ENCODE results near the gene PLSCR1. TPM values are rescaled to one million over a fixed set of nuclear protein-coding genes. Genes with fewer than 3 reads are reported as not detected.

The PLSCR1 gene
- total and polyA plus RNA-seq, 9 of the 15 experiments (the other 6 are each of a cell fraction or from before 2014, with no cell fraction given), result 40.6 to 122 (median 69.1) TPM

GRCh38 chr3:146469150-146470017 lies 75.0 kb downstream of the PLSCR1 start, which contains the start of gene PLSCR2 (continued):
- no peak for TF ChIP-seq HCFC1 (IDR thresholded peaks at IDR 0.05; ENCODE audit: low read depth, low read length)
- TF ChIP-seq HDAC8 (tag; IDR thresholded peaks at IDR 0.05), result no peak
- peak; percentile 2; the same call in 1 of the 2 replicates for TF ChIP-seq TFE3 (CRISPR knock-in tag; IDR thresholded peaks at IDR 0.05)
- TF ChIP-seq, protein P1, sequence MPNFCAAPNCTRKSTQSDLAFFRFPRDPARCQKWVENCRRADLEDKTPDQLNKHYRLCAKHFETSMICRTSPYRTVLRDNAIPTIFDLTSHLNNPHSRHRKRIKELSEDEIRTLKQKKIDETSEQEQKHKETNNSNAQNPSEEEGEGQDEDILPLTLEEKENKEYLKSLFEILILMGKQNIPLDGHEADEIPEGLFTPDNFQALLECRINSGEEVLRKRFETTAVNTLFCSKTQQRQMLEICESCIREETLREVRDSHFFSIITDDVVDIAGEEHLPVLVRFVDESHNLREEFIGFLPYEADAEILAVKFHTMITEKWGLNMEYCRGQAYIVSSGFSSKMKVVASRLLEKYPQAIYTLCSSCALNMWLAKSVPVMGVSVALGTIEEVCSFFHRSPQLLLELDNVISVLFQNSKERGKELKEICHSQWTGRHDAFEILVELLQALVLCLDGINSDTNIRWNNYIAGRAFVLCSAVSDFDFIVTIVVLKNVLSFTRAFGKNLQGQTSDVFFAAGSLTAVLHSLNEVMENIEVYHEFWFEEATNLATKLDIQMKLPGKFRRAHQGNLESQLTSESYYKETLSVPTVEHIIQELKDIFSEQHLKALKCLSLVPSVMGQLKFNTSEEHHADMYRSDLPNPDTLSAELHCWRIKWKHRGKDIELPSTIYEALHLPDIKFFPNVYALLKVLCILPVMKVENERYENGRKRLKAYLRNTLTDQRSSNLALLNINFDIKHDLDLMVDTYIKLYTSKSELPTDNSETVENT (CRISPR knock-in tag; IDR thresholded peaks at IDR 0.05), result peak; percentile 40; the same call in 1 of the 2 replicates
- peak; percentile 74 for TF ChIP-seq ZFX (CRISPR knock-in tag; IDR thresholded peaks at IDR 0.05)
- TF ChIP-seq KLF13 (tag; IDR thresholded peaks at IDR 0.05; ENCODE audit: borderline replicate concordance, low read depth), result no peak
- TF ChIP-seq LARP7 (IDR thresholded peaks at IDR 0.05), result no peak
- TF ChIP-seq HLTF (IDR thresholded peaks at IDR 0.05), result no peak
- TF ChIP-seq, protein P2, sequence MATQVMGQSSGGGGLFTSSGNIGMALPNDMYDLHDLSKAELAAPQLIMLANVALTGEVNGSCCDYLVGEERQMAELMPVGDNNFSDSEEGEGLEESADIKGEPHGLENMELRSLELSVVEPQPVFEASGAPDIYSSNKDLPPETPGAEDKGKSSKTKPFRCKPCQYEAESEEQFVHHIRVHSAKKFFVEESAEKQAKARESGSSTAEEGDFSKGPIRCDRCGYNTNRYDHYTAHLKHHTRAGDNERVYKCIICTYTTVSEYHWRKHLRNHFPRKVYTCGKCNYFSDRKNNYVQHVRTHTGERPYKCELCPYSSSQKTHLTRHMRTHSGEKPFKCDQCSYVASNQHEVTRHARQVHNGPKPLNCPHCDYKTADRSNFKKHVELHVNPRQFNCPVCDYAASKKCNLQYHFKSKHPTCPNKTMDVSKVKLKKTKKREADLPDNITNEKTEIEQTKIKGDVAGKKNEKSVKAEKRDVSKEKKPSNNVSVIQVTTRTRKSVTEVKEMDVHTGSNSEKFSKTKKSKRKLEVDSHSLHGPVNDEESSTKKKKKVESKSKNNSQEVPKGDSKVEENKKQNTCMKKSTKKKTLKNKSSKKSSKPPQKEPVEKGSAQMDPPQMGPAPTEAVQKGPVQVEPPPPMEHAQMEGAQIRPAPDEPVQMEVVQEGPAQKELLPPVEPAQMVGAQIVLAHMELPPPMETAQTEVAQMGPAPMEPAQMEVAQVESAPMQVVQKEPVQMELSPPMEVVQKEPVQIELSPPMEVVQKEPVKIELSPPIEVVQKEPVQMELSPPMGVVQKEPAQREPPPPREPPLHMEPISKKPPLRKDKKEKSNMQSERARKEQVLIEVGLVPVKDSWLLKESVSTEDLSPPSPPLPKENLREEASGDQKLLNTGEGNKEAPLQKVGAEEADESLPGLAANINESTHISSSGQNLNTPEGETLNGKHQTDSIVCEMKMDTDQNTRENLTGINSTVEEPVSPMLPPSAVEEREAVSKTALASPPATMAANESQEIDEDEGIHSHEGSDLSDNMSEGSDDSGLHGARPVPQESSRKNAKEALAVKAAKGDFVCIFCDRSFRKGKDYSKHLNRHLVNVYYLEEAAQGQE (IDR thresholded peaks at IDR 0.05; ENCODE audit: borderline replicate concordance), result peak; percentile 82
- TF ChIP-seq, protein P2 (CRISPR knock-in tag; IDR thresholded peaks at IDR 0.05; ENCODE audit: low read depth), result 0 out of 2 replicates have a peak, but pooled peaks have one; percentile 26
- no peak for TF ChIP-seq JUN (IDR thresholded peaks at IDR 0.05; ENCODE audit: borderline replicate concordance, low read depth, low read length)
- no peak for TF ChIP-seq JUN (CRISPR knock-in tag; IDR thresholded peaks at IDR 0.05; ENCODE audit: borderline replicate concordance)
- TF ChIP-seq, protein P3, sequence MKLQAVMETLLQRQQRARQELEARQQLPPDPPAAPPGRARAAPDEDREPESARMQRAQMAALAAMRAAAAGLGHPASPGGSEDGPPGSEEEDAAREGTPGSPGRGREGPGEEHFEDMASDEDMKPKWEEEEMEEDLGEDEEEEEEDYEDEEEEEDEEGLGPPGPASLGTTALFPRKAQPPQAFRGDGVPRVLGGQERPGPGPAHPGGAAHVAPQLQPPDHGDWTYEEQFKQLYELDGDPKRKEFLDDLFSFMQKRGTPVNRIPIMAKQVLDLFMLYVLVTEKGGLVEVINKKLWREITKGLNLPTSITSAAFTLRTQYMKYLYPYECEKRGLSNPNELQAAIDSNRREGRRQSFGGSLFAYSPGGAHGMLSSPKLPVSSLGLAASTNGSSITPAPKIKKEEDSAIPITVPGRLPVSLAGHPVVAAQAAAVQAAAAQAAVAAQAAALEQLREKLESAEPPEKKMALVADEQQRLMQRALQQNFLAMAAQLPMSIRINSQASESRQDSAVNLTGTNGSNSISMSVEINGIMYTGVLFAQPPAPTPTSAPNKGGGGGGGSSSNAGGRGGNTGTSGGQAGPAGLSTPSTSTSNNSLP (IDR thresholded peaks at IDR 0.05; ENCODE audit: borderline replicate concordance, low read depth, low read length), result no peak

Measured in K562 (cell line).